ENCODE data around the gene OR1D5.

OR1D5 gene

GRCh38 chr17:3015890-3016289 lies 47.5 kb downstream of the OR1D5 start:
- no peak overlapping the region for H3K27ac ChIP-seq (ENCODE audit: low read length)
- peaks cover 18% of the 10 kb centered on the region for H3K36me3 ChIP-seq (ENCODE audit: insufficient read depth, low read depth, low read length)
- H3K9ac ChIP-seq (ENCODE audit: low read depth, low read length), result no peak overlapping the region

GRCh38 chr17:3012926-3013581 lies 50.4 kb downstream of the OR1D5 start:
- no peak overlapping the region for H3K9ac ChIP-seq (ENCODE audit: low read depth, low read length)
- H3K36me3 ChIP-seq (ENCODE audit: insufficient read depth, low read depth, low read length), result peaks cover 23% of the 10 kb centered on the region
- H3K27me3 ChIP-seq (ENCODE audit: insufficient read depth, low read length), result no peaks in the 10 kb centered on the region
- no peak overlapping the region for H3K27ac ChIP-seq (ENCODE audit: low read length)
- H3K4me1 ChIP-seq (ENCODE audit: insufficient read depth, low read length), result no peaks in the 10 kb centered on the region
- no peaks in the 10 kb centered on the region for H3K9me3 ChIP-seq (ENCODE audit: insufficient read depth, low read depth, low read length)
- H3K4me3 ChIP-seq (ENCODE audit: low read length), result no peak overlapping the region

More at GRCh38 chr17:3015890-3016289, 47.5 kb downstream of the OR1D5 start:
- no peaks in the 10 kb centered on the region for H3K27me3 ChIP-seq (ENCODE audit: insufficient read depth, low read length)
- H3K9me3 ChIP-seq (ENCODE audit: insufficient read depth, low read depth, low read length), result no peaks in the 10 kb centered on the region
- H3K4me3 ChIP-seq (ENCODE audit: low read length), result no peak overlapping the region
- H3K4me1 ChIP-seq (ENCODE audit: insufficient read depth, low read length), result no peaks in the 10 kb centered on the region

Measured in iPS-20b (cell line).